SK-N-DZ (cell line): ENCODE results near the gene ZNF358. TPM values are rescaled to one million over a fixed set of nuclear protein-coding genes. Genes with fewer than 3 reads are reported as not detected.
A peak's percentile ranks its signal among the peaks of the same experiment; 100 is the strongest.

Experiments
- DNase-seq: peaks from one replicate; pipeline ENCODE4 v3.0.0-alpha.2; 2015; ENCODE audit warnings: low spot score
- polyA plus RNA-seq, 2 experiments: library from polyadenylated mRNA; depleted of rRNA; stranded (reverse); fragments of >200 nt; gene quantifications; 2 replicates each; pipeline ENCODE4 v1.2.3, GENCODE V29; 2014

Gene ZNF358
- polyA plus RNA-seq (2014; cell fraction: cytosol; rRNA removed) = 48.8 and 53.6 TPM in 2 replicates
- 22.6 and 23.8 TPM in 2 replicates for polyA plus RNA-seq (2014; cell fraction: nucleus; rRNA removed)

- DNase-seq = peak; percentile 78
Measured at GRCh38 chr19:7515645-7516151, at the start of gene ZNF358. Gene ZNF358, plus strand, starts transcription at chr19:7516103. Its CDS starts 3,140 bp downstream, at chr19:7519243.

GRCh38 chr19:7467009-7467989 lies 48.6 kb upstream of the ZNF358 start:
- no peak for DNase-seq

GRCh38 chr19:7468840-7469239 lies 47.1 kb upstream of the ZNF358 start:
- DNase-seq = no peak

- no peak for DNase-seq
Measured at GRCh38 chr19:7469669-7470285, 46.1 kb upstream of the ZNF358 start.

GRCh38 chr19:7470540-7471305 lies 45.2 kb upstream of the ZNF358 start:
- no peak for DNase-seq

GRCh38 chr19:7471696-7472615 lies 43.9 kb upstream of the ZNF358 start:
- DNase-seq = no peak

GRCh38 chr19:7475665-7476064 lies 40.2 kb upstream of the ZNF358 start:
- no peak for DNase-seq

GRCh38 chr19:7476241-7476640 lies 39.7 kb upstream of the ZNF358 start:
- no peak for DNase-seq

GRCh38 chr19:7476777-7477494 lies 39.0 kb upstream of the ZNF358 start:
- no peak for DNase-seq

- no peak for DNase-seq
Measured at GRCh38 chr19:7477758-7478157, 38.1 kb upstream of the ZNF358 start.

GRCh38 chr19:7478173-7478842 lies 37.6 kb upstream of the ZNF358 start:
- no peak for DNase-seq

GRCh38 chr19:7478843-7479227 lies 37.1 kb upstream of the ZNF358 start:
- DNase-seq = no peak

GRCh38 chr19:7480222-7480969 lies 35.5 kb upstream of the ZNF358 start:
- DNase-seq = no peak

GRCh38 chr19:7480970-7481255 lies 35.0 kb upstream of the ZNF358 start:
- no peak for DNase-seq

GRCh38 chr19:7482584-7483439 lies 33.1 kb upstream of the ZNF358 start:
- DNase-seq = peak; percentile 23

- DNase-seq = no peak
Measured at GRCh38 chr19:7483720-7484201, 32.1 kb upstream of the ZNF358 start.

GRCh38 chr19:7486923-7487322 lies 29.0 kb upstream of the ZNF358 start:
- DNase-seq = no peak
